HFF-Myc (cell line): ENCODE data around the gene ROCK1.

Experiments
- DNase-seq: peaks from one replicate; pipeline ENCODE4 v3.0.0-alpha.2; 2011; ENCODE audit warnings: low read depth; ENCODE audit errors: extremely low read depth
- H3K4me3 ChIP-seq: replicated peaks from 2 replicates; pipeline ENCODE4 v1.5.1; 2011; ENCODE audit warnings: low read depth, mild to moderate bottlenecking, control low read depth, low read length
- TF ChIP-seq, protein P1 (sequence below): IDR thresholded peaks from 2 replicates; pipeline ENCODE4 v1.5.1; 2012; ENCODE audit warnings: mild to moderate bottlenecking, low read depth, low read length, control low read depth; ENCODE audit errors: missing control alignments

Gene ROCK1

DNA sequence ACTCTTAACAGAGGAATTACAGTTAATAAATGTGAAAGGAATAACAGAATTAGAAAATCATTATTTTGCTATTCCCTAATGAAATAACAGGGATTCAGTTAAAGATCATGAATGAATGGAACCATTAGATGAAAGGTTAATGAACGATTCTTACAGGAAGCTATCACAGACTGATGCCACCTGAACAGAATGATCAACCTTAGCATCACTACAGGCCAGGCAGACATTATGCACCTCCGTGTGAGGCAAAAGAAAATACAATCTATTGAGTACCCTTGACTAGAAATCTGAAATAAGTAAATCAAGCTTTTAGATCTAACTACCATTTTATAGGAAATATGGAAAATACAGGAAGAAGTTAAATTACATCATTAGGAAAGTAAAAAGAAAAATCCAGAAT is 10.4 kb downstream of the ROCK1 start:
- TF ChIP-seq, protein P1, sequence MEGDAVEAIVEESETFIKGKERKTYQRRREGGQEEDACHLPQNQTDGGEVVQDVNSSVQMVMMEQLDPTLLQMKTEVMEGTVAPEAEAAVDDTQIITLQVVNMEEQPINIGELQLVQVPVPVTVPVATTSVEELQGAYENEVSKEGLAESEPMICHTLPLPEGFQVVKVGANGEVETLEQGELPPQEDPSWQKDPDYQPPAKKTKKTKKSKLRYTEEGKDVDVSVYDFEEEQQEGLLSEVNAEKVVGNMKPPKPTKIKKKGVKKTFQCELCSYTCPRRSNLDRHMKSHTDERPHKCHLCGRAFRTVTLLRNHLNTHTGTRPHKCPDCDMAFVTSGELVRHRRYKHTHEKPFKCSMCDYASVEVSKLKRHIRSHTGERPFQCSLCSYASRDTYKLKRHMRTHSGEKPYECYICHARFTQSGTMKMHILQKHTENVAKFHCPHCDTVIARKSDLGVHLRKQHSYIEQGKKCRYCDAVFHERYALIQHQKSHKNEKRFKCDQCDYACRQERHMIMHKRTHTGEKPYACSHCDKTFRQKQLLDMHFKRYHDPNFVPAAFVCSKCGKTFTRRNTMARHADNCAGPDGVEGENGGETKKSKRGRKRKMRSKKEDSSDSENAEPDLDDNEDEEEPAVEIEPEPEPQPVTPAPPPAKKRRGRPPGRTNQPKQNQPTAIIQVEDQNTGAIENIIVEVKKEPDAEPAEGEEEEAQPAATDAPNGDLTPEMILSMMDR = no peak
- H3K4me3 ChIP-seq = no peak overlapping the region
- DNase-seq = no peak

DNA sequence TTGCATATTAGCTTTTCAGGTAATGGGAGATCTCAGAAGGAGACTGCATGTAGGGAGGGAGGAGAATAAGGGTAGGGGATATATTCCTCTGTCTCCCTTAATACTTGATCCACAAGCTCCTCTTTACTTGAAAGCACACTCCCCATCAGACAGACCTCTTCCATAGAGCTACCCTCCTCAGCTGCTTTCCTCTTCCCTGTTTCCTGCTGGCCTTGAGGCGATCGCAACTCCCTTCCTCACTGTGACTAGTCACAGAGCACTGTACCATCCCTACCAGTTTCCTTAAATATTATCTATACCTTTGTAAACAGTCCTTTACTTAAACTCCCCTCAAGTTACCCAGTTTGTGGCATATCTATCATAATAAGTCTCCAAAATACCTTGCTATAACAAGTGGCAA is 10.9 kb downstream of the ROCK1 start:
- no peak for DNase-seq
- no peak overlapping the region for H3K4me3 ChIP-seq
- TF ChIP-seq, protein P1 = no peak

DNA sequence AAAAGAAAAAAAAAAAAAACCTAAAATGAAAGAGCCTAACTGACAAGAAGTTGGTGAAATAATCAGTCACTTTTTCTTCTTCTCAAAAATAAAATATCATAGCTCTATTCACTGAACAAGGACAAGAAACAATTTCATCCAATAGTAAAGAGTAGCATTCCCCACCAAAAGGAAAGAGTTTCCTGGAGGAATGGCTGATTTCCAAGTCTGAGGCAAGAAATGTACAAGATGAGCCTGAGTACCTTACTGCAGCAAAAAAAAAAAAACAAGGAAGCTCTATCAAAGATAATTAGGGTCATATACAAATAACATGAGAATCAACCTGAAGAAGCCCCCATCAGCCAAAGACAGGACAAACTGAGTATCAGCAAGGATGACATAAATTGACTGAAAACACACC is 11.5 kb downstream of the ROCK1 start:
- no peak overlapping the region for H3K4me3 ChIP-seq
- TF ChIP-seq, protein P1 = no peak
- DNase-seq = no peak

DNA sequence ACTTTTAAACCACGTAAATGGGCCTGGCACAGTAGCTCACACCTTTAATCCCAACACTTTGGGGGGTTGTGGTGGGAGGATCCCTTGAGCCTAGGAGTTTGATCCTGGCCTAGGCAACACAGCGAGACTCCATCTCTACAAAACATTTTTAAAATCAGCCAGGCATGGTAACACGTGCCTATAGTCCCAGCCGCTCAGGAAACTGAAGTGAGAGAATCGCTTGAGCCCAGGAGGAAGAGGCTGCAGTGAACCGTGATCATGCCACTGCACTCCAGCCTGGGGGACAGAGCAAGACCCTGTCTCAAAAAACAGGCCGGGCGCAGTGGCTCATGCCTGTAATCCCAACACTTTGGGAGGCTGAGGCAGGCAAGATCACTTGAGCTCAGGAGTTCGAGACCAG is 12.2 kb downstream of the ROCK1 start:
- H3K4me3 ChIP-seq = no peak overlapping the region

DNA sequence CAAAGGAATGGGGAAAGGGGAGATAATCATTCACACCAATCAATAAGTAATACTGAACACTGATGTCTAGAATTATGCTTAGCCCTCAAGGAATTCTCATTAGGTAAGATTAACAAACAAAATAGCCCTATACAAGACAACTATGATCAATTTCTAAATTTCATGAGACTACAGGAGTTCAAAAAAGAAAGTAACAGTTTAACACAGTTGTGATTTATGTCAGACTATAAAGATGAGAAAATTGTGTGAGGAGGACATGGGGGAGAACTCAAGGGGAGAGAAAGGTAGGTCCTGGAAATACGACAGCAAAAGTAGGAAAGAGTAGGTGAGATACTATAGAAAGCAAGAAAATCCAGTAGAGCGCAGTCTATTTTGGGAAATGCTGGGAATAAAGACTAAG is 14.9 kb downstream of the ROCK1 start:
- H3K4me3 ChIP-seq = no peak overlapping the region

More for the DNA sequence above, 12.2 kb downstream of the ROCK1 start:
- TF ChIP-seq, protein P1 = no peak
- DNase-seq = no peak

DNA sequence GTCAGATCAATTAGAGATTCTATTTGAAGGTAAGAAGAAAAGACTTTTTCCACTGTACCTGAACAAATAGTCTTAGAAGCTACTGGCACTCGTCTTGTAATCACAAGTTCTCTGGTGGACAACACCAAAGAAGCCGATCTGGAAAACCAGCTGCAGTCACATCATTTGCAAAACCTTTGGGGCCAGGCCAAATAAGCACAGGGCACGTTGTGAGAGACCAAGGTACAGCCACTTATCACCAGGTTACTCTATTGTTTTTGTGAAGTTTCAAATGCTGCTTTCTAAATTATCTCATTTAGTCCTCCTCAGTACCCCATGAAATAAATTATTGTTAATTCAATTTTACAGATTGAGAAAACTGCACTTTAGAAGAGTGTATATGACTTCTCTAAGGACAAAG is 18.5 kb downstream of the ROCK1 start:
- DNase-seq = no peak
- TF ChIP-seq, protein P1 = no peak
- H3K4me3 ChIP-seq = no peak overlapping the region

More for the DNA sequence above, 14.9 kb downstream of the ROCK1 start:
- TF ChIP-seq, protein P1 = no peak
- DNase-seq = no peak

DNA sequence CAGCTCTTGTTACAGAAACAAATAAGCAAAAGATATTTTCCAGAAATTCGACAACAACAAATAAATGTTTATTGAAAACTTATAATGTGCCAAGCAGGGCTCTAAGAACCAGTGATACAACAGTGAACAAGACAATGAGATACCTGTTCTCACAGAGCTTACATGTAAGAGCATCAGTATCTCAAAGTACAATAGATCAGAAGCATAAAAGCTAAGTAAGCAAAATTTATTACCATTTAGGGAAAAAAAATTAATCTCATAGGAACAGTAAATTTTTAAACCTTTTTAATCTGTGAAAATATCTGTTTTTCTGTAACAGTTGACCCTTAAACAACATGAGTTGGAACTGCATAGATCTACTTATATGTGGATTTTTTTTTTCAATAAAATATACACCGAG is 20.9 kb downstream of the ROCK1 start:
- no peak overlapping the region for H3K4me3 ChIP-seq
- TF ChIP-seq, protein P1 = no peak
- DNase-seq = no peak
